Testis (tissue), 2 donors: ENCODE data around the gene CCDC102A.

ENCODE experiments used
- POLR2A ChIP-seq: fragments of 450-650 bp; IDR thresholded peaks from one replicate; pipeline ENCODE4 v1.6.1; 2017; ENCODE audit warnings: antibody characterized with exemption, mild to moderate bottlenecking, moderate library complexity
- TF ChIP-seq, protein P1 (sequence below), 3 experiments: fragments of 450-650 bp in 2 of 3; fragments of 200-600 bp in 1 of 3; sonication (generic) in 1 of 3; IDR thresholded peaks; one replicate each; pipeline ENCODE4 v1.5.1; 2016 to 2019; ENCODE audit warnings: antibody characterized with exemption in 3 of 3, mild to moderate bottlenecking in 2 of 3, moderate library complexity in 1 of 3

DNA sequence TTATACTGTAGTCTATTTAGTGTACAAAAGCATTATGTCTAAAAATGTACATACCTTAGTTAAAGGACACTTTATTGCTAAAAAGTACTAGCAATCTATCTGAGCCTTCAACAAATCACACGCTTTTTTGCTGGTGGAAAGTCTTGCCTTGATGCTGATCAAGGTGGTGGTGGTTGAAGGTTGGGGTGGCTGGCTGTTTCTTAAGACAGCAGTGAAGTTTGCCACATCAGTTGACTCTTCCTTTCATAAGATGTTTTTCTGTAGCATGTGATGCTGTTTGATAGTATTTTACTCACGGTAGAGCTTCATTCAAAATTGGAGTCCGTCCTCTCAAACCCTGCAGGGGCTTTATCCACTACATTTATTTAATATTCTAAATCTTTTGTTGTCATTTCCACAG lies 14.7 kb upstream of the CCDC102A start:
- TF ChIP-seq, protein P1, sequence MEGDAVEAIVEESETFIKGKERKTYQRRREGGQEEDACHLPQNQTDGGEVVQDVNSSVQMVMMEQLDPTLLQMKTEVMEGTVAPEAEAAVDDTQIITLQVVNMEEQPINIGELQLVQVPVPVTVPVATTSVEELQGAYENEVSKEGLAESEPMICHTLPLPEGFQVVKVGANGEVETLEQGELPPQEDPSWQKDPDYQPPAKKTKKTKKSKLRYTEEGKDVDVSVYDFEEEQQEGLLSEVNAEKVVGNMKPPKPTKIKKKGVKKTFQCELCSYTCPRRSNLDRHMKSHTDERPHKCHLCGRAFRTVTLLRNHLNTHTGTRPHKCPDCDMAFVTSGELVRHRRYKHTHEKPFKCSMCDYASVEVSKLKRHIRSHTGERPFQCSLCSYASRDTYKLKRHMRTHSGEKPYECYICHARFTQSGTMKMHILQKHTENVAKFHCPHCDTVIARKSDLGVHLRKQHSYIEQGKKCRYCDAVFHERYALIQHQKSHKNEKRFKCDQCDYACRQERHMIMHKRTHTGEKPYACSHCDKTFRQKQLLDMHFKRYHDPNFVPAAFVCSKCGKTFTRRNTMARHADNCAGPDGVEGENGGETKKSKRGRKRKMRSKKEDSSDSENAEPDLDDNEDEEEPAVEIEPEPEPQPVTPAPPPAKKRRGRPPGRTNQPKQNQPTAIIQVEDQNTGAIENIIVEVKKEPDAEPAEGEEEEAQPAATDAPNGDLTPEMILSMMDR (IDR thresholded peaks at IDR 0.05) = no peak
- TF ChIP-seq POLR2A = no peak
